ENCODE data around the gene TLCD2. TPM values are rescaled to one million over a fixed set of nuclear protein-coding genes. Genes with fewer than 3 reads are reported as not detected.
"Not testable (repeated sequence)": the region's sequence is repeated elsewhere in the genome, so short reads cannot be mapped to it uniquely, and the experiment has no call there.

TLCD2 gene
- total and polyA plus RNA-seq, 12 donors: 0.96 to 6.0 (median 1.9) TPM

GRCh38 chr17:1744551-1745512 is 34.7 kb upstream of the TLCD2 start:
- no peak overlapping the region for H3K4me3 ChIP-seq
- no peaks in the 10 kb centered on the region for H3K36me3 ChIP-seq
- TF ChIP-seq CTCF (IDR thresholded peaks at IDR 0.05): no peak
- peaks cover 0 to 9% (median 0%) of the 10 kb centered on the region in 9 donors for H3K4me1 ChIP-seq
- WGBS, 2 donors: 75 to 79% methylated on average over 28 to 29 of the region's 29 CpGs
- no peaks in the 10 kb centered on the region for H3K9me3 ChIP-seq
- H3K27ac ChIP-seq: peak overlapping the region in 5 of 10 donors; percentile 20 to 44 (median 30)
- H3K27me3 ChIP-seq: no peaks in the 10 kb centered on the region
- DNase-seq: no peak
- intact Hi-C loops (cut with DNase I): no loop called here
- peak in 4 of 8 donors; percentile 3 to 57 (median 20) for ATAC-seq

DNA sequence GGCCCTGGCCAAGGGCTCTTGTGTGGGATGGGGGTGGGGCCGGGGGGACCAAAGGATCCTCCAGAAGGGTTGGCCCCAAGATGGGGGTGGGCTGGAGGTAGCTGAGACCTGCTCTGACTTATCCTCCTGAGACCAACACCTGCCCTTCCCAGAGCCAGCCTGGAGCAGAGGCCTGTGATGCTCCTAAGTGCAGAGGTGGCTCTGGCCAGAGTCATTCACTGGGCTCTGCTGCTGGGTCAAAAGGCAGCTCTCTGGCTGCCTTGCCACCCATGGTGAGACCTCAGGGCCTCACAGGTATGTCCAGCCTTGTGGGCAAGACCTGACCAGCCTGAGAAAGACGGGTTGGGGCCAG is 32.9 kb upstream of the TLCD2 start:
- intact Hi-C loops (cut with DNase I): no loop called here
- DNase-seq (no peak), ATAC-seq (peak in 1 of 8 donors; percentile 4)
- Histone ChIP-seq H3K4me1 (peaks cover 0 to 9% (median 1%) of the 10 kb centered on the region in 9 donors), H3K4me3 (no peak overlapping the region), H3K27me3 (no peaks in the 10 kb centered on the region), H3K36me3 (peaks cover 0 to 5% (median 0%) of the 10 kb centered on the region in 9 donors), H3K9me3 (no peaks in the 10 kb centered on the region), H3K27ac (no peak overlapping the region)
- WGBS, 2 donors: 85 to 91% methylated on average over 2 of the region's 2 CpGs
- no peak for TF ChIP-seq CTCF (IDR thresholded peaks at IDR 0.05)

DNA sequence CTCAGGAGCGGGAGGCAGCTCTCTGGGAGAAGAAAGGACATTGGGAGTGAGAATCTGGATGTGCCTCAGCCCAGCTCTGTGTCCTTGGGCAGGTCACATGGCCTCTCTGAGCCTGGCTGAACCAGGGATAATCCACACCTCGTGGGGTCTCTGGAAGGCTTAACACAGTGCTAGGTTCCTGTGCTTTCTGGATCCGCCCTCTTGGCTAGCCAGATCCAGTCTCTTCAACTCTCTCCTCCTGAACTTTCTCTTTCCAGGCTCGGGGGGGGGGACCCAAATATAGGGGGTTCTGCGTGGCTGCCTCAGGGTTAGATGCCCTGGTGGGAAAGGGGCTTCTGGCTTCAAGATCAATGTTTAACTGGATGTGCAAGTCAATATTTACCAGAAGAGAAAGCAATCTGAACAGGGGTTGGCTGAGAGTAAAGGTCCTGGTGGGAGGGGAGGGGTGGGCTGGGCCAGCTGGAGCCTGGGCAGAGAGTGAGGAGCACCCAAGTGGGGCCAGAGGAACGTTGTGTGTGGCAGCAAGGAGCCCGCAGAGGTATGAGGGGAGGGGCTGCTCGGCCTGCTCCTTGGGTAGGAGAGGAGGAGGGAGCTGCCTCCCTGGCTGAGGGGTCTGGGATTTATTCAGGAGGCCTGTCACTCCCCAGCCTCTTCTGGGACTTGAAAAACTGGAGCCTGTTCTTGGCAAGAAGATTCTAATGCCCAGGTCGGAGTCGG is 32.4 kb upstream of the TLCD2 start, which contains the start of gene SERPINF2:
SERPINF2 (plus strand) TSS at position 501 of the 717 bp plus-strand sequence. CDS start 2,125 bp downstream, outside the sequence.
- ATAC-seq: no peak

GRCh38 chr17:1741899-1742298 is 31.7 kb upstream of the TLCD2 start:
- Histone ChIP-seq H3K4me1 (peaks cover 2 to 20% (median 12%) of the 10 kb centered on the region in 9 donors), H3K36me3 (peaks cover 0 to 17% (median 4%) of the 10 kb centered on the region in 9 donors)
- H3K9me3 ChIP-seq; H3K4me3 ChIP-seq; H3K27me3 ChIP-seq; H3K27ac ChIP-seq; intact Hi-C loops (cut with DNase I); ATAC-seq; DNase-seq: not testable (repeated sequence)
- WGBS, 2 donors: 80 to 95% methylated on average over 7 of the region's 7 CpGs

More for the DNA sequence above, 32.4 kb upstream of the TLCD2 start, which contains the start of gene SERPINF2:
- no peak for TF ChIP-seq CTCF (IDR thresholded peaks at IDR 0.05)
- no peak within 1 kb of the TSS for H3K4me3 ChIP-seq
- no peak within 1 kb of the TSS for H3K27ac ChIP-seq
- H3K9me3 ChIP-seq: no peaks in the 10 kb centered on the region
- 68 to 72% methylated on average over 10 of the region's 10 CpGs for WGBS, 2 donors
- intact Hi-C loops (cut with DNase I): no loop called here
- peaks cover 0 to 15% (median 7%) of the 10 kb centered on the region in 9 donors for H3K4me1 ChIP-seq
- peaks cover 0 to 11% (median under 1%) of the 10 kb centered on the region in 9 donors for H3K36me3 ChIP-seq
- no peaks in the 10 kb centered on the region for H3K27me3 ChIP-seq
- DNase-seq: no peak
